HG03469 (cell line): ENCODE results near the gene ALKBH7.
"Not testable (repeated sequence)": the region's sequence is repeated elsewhere in the genome, so short reads cannot be mapped to it uniquely, and the experiment has no call there.

Source experiments
- ATAC-seq: cut with Tn5 transposase; IDR thresholded peaks from one replicate; pipeline ENCODE4 v1.9.1; 2021; ENCODE audit warnings: mild to moderate bottlenecking, moderate library complexity, moderate number of reproducible peaks; ENCODE audit not compliant: unreplicated experiment

Gene ALKBH7, protein sequence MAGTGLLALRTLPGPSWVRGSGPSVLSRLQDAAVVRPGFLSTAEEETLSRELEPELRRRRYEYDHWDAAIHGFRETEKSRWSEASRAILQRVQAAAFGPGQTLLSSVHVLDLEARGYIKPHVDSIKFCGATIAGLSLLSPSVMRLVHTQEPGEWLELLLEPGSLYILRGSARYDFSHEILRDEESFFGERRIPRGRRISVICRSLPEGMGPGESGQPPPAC

DNA sequence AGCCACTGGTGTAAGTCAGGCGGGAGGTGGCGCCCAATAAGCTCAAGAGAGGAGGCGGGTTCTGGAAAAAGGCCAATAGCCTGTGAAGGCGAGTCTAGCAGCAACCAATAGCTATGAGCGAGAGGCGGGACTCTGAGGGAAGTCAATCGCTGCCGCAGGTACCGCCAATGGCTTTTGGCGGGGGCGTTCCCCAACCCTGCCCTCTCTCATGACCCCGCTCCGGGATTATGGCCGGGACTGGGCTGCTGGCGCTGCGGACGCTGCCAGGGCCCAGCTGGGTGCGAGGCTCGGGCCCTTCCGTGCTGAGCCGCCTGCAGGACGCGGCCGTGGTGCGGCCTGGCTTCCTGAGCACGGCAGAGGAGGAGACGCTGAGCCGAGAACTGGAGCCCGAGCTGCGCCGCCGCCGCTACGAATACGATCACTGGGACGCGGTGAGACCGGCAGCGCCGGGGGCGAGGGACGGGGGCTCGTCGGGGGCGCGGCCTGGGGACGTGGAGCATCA is at the start of gene ALKBH7:
Gene ALKBH7 (plus strand): TSS at position 201 of the 502 bp plus-strand sequence. CDS start 27 bp downstream, at position 228.
- ATAC-seq, result peak; percentile 60

DNA sequence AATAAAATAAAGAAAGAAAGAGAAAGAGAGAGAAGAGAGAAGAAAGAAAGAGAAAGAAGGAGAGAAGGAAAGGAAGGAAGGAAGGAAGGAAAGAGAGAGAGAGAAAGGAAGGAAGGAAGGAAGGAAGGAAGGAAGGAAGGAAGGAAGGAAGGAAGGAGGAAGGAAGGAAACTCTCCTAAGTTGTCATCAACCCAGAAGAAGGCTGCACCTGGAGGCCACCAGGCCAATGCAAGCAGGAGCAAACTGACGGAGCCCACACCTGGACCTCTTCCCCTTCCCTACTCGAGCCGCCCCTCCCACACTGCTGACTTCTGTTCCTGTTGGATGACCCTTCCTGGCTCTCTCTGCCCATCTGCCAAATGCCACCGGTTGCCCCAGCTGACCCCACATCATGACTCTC is 47.8 kb upstream of the ALKBH7 start:
- ATAC-seq, result no peak

DNA sequence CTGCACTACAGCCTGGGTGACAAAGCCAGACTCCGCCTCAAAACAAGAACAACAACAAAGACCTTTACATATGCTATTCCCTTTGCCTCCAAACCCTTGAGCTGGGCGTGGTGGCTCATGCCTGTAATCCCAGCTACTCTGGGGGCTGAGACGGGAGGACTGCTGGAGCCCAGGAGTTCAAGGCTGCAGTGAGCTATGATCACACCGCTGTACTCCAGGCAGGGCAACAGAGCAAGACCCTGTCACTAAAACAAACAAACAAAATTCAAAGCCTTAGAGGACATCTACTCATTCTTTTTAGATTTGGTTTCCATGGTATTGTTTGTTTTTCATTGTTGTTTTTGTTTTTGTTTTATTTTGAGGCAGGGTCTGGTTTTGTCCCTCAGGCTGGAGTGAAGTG is 47.0 kb upstream of the ALKBH7 start:
- no peak for ATAC-seq

DNA sequence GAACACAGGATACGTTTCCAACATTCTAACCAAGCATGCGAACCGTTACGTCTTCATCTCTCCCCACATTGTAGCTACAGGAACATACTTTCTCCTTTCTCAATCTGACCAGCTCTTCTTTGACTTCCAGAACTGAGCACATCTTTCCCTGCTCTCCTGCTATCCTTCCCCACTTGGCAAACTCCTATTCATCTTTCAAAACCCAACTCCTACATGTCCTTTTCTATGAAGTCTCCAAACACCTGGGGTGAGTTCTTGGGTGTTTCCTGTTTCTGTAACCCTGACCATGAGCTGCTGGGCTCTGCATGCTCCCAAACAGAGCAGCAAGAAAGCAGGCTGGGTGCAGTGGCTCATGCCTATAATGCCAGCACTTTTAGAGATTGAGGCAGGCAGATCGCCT is 45.8 kb upstream of the ALKBH7 start:
- no peak for ATAC-seq

DNA sequence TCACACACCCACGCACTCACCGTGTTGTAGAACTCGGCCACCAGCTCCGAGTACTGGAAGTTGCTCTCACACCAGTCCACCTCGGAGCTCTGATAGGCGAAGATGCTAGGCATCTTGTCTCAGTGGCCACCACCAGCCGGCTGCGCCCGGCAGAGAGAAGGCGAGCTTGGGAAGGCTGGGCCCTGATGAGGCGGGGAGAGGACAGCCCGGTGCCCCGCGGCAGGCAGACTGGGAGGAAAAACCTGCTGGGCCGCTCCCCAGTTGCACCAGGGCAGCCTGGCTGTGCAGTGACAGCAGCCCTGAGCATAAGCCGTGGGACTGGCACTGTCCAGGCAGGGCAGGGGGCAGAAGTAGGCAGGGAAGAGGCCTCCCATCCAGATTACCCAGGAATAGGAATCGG is 39.2 kb upstream of the ALKBH7 start, which contains the start of gene ACER1:
Gene ACER1 (minus strand): TSS at position 174 of the 400 bp plus-strand sequence. CDS start 61 bp downstream, at position 113.
- ATAC-seq, result no peak

DNA sequence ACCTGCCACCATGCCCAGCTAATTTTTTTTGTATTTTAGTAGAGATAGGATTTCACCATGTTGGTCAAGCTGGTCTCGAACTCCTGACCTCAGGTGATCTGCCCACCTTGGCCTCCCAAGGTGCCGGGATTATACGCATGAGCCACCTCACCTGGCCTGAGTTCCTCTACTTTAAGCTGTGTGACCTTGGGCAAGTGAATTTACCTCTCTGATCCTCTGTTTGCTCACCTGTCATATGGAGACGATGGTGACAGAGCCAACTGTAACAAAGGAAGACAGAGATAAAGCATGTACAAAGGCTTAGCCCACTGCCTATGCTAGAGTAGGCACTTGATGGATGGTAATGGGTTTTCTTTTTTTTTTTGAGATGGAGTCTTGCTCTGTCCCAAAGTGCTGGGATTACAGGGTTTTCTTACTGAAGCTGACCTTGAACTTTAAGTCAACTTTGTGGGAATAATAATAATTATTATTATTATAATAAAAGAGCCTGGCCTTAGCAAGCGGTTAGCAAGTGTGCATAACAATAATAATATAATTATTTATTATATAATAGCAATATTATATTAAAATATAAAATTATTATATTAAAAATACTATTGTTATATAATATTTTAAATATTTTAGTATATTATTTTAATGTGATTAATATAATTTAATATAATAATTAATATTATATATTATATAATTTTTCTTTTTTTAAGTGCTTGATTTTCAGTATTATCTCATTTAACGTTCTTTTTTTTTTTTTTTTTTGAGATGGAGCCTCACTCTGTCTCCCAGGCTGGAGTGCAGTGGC is 37.9 kb upstream of the ALKBH7 start:
- no peak for ATAC-seq

DNA sequence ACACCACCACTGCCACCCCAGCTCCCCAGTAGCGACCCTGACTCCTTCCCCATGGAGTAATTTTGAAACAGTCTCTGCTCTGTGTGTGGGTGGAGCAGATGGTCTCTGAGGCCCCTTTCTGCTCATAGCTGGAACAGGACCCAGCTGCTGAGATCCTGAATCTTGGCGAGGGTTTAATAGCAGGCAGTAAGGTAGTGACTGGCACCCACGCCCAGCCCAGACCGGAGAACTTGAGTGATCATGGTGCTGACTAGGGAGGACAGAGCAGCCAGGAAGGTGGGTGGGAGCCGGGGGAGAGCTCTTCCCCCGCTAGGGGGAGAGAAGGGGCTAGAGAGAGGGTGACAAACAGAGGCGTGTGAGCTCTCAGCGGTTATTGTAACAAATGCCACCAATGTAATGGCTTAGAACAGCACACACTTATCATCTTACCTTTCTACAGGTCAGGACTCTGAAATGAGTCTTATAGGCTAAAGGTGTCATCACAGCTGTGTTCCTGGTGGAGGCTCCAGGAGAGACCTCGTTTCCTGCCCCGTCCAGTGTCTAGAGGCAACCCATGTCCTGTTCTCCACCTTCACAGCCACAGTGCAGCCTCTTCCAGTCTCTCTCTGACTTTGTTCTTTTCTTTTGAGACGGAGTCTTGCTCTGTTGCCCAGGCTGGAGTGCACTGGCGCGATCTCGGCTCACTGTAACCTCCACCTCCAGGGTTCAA is 31.9 kb upstream of the ALKBH7 start:
- ATAC-seq, result no peak

DNA sequence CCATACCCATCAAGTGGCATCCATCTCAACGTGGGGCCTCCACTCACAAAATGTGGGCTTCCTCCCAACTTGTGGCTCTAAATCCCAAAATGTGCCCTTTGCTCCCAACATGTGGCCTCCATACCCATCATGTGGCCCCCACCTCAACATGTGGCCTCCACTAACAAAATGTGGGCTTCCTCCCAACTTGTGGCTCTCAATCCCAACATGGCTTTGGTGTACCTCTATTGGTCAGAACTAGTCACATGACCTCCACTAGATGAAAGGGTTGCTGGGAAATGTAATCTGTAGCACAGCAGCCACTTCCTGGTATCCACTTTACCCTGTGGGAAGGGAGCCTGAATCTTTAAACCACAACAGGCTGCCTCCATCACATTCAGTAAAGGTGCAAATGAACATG is 29.1 kb upstream of the ALKBH7 start:
- no peak for ATAC-seq

DNA sequence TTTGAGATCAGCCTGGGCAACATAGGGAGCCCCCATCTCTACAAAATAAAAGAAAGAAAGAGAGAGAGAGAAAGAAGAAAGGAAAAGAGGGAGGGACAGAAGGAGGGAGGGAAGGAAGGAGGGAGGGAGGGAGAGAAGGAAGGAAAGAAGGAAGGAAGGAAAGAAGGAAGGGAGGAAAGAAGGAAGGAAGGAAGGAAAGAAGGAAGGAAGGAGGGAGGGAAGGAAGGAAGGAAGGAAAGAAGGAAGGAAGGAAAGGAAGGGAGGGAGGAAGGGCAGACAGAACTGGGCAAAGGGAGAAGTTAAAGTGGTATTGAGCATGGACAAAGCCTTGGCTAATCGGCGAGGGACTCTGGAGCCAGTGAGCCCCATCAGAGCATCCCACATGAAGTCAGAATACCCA is 23.3 kb upstream of the ALKBH7 start:
- ATAC-seq, result not testable (repeated sequence)

DNA sequence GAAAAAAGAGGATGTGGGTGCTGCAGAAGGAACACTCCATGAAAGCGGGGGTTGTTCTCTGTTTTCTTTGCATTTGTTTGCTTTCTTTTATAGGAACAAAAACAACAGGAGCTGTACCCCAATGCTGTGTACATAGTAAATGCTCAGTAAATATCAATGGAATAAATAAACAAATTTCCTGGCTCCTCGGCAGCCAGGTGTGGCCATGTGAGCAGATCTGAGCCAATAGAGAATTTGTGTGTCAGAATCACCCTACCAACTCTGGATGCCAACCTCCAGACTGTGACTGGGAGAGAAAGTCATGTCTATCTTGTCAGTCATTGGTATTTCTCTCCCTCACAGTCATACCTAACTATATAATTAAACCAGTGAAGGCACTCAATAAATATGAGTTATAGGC is 21.9 kb upstream of the ALKBH7 start:
- ATAC-seq, result no peak

DNA sequence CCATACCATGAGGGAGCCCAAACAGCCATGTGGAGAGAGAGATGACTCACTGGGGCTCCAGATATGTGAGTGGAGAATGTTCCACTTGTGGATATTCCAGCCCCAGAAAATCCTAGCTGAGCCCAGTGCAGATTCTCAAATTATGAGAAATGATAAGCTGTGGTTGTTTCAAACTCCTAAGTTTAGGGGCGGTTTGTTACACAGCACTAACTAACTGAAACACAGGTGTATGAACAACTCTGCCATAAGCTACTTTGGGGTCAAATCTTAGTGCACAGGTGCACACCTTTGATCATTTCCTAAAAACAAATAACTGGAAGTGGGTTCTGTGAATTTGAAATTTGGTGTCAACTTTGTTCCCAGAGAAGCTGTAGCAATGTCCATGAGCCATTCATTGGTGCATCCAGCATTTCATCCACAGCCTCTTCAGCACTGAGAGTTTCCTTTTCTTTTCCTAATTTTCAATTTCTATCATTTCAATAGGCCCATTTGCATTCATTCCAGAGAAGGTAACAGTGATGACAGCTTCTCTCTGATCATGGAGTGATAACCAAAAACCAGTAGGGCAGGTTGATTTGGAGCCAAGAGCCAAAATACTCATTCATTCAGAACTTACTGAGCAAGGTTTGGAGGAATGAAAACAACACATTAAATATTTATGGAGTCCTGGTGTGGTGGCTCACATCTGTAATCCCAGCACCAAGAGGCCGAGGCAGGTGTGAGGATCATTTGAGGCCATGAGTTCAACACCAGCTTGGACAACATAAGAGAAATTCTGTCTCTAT is 20.0 kb upstream of the ALKBH7 start:
- no peak for ATAC-seq

DNA sequence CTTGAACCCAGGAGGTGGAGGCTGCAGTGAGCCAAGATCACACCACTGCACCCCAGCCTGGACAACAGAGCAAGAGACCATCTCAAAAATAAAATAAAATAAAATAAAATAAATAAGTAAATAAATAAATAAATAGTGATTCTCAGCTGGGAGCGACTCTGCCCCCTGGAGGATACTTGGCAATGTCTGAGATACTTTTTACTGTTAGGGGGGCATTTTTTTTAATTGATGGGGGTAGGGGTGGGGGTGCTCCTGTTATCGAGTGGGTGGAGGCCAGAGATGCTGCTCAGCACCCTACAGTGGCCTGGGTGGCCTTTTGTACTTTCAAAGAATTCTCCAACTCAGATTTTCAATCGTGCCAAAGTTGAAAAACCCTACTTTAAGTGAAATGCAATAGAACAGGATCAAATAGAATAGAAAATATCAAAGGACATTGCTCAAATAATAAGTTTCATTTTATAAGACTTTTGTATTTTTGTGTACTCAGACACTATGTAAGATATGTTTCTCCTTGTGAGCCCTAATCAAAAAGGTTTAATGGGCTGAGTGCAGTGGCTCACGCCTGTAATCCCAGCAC is 18.4 kb upstream of the ALKBH7 start:
- ATAC-seq, result no peak

DNA sequence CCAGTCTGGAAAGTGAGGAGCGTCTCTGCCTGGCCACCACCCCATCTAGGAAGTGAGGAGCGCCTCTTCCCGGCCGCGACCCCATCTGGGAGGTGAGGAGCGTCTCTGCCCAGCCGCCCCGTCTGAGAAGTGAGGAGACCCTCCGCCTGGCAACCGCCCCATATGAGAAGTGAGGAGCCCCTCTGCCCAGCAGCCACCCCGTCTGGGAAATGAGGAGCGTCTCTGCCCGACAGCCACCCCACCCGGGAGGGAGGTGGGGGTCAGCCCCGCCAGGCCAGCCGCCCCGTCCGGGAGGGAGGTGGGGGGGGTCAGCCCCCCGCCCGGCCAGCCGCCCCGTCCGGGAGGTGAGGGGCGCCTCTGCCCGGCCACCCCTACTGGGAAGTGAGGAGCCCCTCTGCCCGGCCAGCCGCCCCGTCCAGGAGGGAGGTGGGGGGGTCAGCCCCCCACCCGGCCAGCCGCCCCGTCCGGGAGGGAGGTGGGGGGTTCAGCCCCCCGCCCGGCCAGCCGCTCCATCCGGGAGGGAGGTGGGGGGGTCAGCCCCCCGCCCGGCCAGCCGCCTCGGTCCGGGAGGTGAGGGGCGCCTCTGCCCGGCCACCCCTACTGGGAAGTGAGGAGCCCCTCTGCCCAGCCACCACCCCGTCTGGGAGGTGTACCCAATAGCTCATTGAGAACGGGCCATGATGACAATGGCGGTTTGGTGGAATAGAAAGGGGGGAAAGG is 17.1 kb upstream of the ALKBH7 start:
- not testable (repeated sequence) for ATAC-seq

DNA sequence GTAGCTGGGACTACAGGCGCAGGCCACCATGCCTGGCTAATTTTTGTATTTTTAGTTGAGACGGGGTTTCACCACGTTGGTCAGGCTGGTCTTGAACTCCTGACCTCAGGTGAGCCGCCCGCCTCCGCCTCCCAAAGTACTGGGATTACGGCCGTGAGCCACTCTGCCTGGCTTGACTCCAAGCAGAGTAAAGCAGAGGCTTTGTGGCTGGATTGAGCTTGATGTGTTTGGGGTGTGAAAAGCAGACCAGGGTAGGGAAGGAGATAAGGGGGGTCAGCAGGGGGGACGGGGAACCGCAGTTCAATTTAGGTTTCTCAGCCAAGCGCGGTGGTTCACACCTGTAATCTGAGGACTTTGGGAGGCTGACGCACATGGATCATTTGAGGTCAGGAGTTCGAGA is 15.4 kb upstream of the ALKBH7 start:
- ATAC-seq, result no peak

DNA sequence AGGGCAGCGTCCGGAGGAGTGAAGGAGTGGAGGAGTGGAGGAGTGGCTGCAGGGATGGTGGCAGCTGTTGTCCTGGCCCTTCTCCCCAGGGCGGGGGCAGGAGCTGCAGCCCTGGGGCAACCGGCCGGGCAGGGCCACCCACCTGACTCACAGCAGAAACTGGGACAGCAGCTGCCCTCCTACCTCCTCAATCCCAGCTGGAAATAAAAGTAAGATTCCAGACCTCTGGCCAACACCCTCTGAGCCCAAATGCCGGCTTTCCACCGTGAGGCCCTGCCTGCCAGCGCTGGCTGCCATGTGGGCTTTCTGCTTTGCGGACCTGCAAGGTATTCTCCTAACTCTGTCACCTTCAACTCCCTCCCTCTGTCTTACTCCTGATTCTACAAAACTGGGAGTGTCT is 14.6 kb upstream of the ALKBH7 start:
- ATAC-seq, result no peak

DNA sequence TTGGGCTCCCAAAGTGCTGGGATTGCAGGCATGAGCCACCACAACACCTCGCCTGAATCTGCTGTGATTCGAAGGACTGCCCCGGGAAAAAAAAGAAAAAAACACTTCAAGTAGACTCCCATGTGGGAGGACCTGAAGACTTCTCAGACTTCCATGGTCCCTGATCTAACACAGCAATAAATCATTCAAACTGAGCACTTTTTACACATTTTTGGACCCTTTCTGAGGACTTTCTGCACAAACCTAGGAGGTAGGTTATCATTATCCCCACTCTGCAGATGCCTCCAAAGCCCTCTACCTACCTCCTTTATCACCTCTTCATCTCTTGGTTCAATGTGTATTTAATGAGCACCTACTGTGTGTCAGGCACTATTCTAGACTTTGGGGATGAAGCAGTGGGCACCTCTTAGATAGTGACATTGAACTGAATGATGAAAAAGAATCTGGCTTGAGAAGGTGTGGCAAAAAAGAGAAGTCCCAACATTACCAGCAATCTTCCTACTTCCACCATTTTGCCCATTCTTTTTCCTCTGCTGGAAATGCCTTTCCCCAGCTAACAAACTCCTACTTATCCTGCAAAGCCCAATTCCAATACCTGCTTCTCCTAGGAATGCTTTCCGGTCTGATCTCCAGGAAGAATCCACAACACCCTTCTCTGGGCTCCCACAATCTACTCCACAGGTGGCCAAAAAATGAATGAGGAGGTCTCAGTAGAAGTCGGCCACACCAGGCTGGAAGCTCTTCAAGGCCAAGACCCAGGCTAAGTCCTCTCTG is 12.8 kb upstream of the ALKBH7 start:
- no peak for ATAC-seq

DNA sequence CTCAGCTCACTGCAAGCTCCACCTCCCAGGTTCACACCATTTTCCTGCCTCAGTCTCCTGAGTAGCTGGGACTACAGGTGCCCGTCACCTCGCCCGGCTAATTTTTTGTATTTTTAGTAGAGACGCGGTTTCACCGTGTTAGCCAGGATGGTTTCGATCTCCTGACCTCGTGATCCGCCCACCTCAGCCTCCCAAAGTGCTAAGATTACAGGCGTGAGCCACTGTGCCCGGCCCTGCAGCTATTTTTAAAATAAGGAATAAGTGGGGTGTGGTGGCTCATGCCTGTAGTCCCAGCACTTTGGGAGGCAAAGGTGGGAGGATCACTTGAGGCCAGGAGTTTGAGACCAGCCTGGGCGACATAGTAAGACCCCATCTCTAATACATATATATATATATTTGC is 12.1 kb upstream of the ALKBH7 start:
- not testable (repeated sequence) for ATAC-seq

DNA sequence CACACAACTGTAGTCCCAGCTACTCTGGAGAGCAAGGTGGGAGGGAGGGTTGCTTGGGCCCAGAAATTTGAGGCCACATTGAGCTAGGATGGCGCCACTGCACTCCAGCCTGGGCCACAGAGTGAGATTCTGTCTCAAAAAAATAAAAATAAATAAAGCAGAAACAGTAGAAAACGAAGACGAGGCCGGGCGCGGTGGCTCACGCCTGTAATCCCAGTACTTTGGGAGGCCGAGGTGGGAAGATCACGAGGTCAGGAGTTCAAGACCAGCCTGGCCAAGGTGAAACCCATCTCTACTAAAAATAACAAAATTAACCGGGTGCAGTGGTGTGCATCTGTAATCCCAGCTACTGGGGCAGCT is 11.8 kb upstream of the ALKBH7 start:
- not testable (repeated sequence) for ATAC-seq

DNA sequence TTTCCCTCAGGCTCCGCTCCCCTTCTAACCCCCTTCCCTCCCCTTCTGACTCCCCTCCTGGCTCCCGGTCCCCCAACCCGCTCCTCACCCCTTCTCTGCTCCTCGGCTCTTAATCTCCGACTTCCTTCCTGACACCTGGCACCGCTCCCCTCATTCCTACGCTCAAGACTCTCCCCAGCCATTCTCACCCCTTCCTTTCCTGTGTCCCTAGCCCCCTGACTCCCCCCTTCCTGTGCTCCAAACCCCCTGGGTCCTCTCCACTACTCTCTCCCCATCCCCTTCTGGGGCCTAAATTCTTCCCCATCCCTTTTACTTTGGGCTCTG is 10.6 kb upstream of the ALKBH7 start:
- ATAC-seq, result no peak
